ENCODE measurements around the gene C14orf180.
"Not testable (repeated sequence)": the region's sequence is repeated elsewhere in the genome, so short reads cannot be mapped to it uniquely, and the experiment has no call there.

C14orf180 gene

GRCh38 chr14:104578321-104578720 lies 1.2 kb upstream of the C14orf180 start:
- no peak for DNase-seq (ENCODE audit: low read depth in 2 of 2)

GRCh38 chr14:104579939-104580338 lies 375 bp downstream of the C14orf180 start:
- DNase-seq (ENCODE audit: low read depth in 2 of 2) = not testable (repeated sequence)

GRCh38 chr14:104580961-104581360 lies 1.4 kb downstream of the C14orf180 start:
- DNase-seq (ENCODE audit: low read depth in 2 of 2) = no peak

- DNase-seq (ENCODE audit: low read depth in 2 of 2) = no peak
These were observed 2.0 kb downstream of the C14orf180 start for GRCh38 chr14:104581521-104581920.

- no peak for DNase-seq (ENCODE audit: low read depth in 2 of 2)
These were observed 2.4 kb downstream of the C14orf180 start for GRCh38 chr14:104582005-104582404.

GRCh38 chr14:104582662-104583061 lies 3.1 kb downstream of the C14orf180 start:
- DNase-seq (ENCODE audit: low read depth in 2 of 2) = no peak

- no peak for DNase-seq (ENCODE audit: low read depth in 2 of 2)
These were observed 4.1 kb downstream of the C14orf180 start for GRCh38 chr14:104583424-104584306.

- no peak for DNase-seq (ENCODE audit: low read depth in 2 of 2)
These were observed 5.0 kb downstream of the C14orf180 start for GRCh38 chr14:104584557-104584956.

GRCh38 chr14:104585966-104586697 lies 6.6 kb downstream of the C14orf180 start:
- DNase-seq (ENCODE audit: low read depth in 2 of 2) = no peak

- DNase-seq (ENCODE audit: low read depth in 2 of 2) = no peak
These were observed 7.5 kb downstream of the C14orf180 start for GRCh38 chr14:104586832-104587620.

GRCh38 chr14:104587641-104588040 lies 8.1 kb downstream of the C14orf180 start:
- no peak for DNase-seq (ENCODE audit: low read depth in 2 of 2)

- DNase-seq (ENCODE audit: low read depth in 2 of 2) = no peak
These were observed 8.7 kb downstream of the C14orf180 start for GRCh38 chr14:104588066-104588857.

GRCh38 chr14:104589338-104590195 lies 10.0 kb downstream of the C14orf180 start:
- no peak for DNase-seq (ENCODE audit: low read depth in 2 of 2)

GRCh38 chr14:104590240-104590965 lies 10.8 kb downstream of the C14orf180 start:
- DNase-seq (ENCODE audit: low read depth in 2 of 2) = no peak

- DNase-seq (ENCODE audit: low read depth in 2 of 2) = no peak
These were observed 11.5 kb downstream of the C14orf180 start for GRCh38 chr14:104591031-104591430.

- DNase-seq (ENCODE audit: low read depth in 2 of 2) = no peak
These were observed 12.1 kb downstream of the C14orf180 start for GRCh38 chr14:104591506-104592291.

- DNase-seq (ENCODE audit: low read depth in 2 of 2) = no peak
These were observed 12.7 kb downstream of the C14orf180 start for GRCh38 chr14:104592292-104592672.

GRCh38 chr14:104592785-104593184 lies 13.2 kb downstream of the C14orf180 start:
- DNase-seq (ENCODE audit: low read depth in 2 of 2) = no peak

GRCh38 chr14:104593241-104593701 lies 13.7 kb downstream of the C14orf180 start:
- DNase-seq (ENCODE audit: low read depth in 2 of 2) = no peak
